Heart left ventricle (tissue), 16 donors: Measurements from ENCODE around the gene PTX4. TPM values are rescaled to one million over a fixed set of nuclear protein-coding genes. Genes with fewer than 3 reads are reported as not detected.

Source experiments
- ATAC-seq, 4 donors: fragments of 200-7000 bp; cut with Tn5 transposase; one replicate each; pipeline ENCODE4 v1.9.1; 2020 to 2022; ENCODE audit warnings: moderate library complexity in 4 of 4, mild to moderate bottlenecking in 3 of 4, moderate number of reproducible peaks in 1 of 4
- DNase-seq, 5 donors: peaks; one replicate each; pipeline ENCODE4 v3.0.0-alpha.2; 2020
- H3K27ac ChIP-seq, 12 donors: fragments of 200-600 bp; sonication (generic) in 4 of 12; one replicate each; pipeline versions ENCODE4 v1.5.0 to v1.8.0; 2016 to 2022; ENCODE audit warnings: mild to moderate bottlenecking in 2 of 12
- H3K27me3 ChIP-seq, 9 donors: fragments of 200-600 bp; sonication (generic) in 2 of 9; one replicate each; pipeline versions ENCODE4 v1.5.1 to v1.8.0; 2016 to 2022; ENCODE audit warnings: mild to moderate bottlenecking in 3 of 9
- H3K36me3 ChIP-seq, 9 donors: fragments of 200-600 bp; sonication (generic) in 2 of 9; one replicate each; pipeline versions ENCODE4 v1.5.0 to v1.8.0; 2018 to 2022; ENCODE audit warnings: mild to moderate bottlenecking in 2 of 9
- H3K4me1 ChIP-seq, 12 donors: fragments of 200-600 bp; sonication (generic) in 4 of 12; one replicate each; pipeline versions ENCODE4 v1.5.0 to v1.8.0; 2016 to 2022; ENCODE audit warnings: mild to moderate bottlenecking in 3 of 12
- H3K4me3 ChIP-seq, 12 donors: fragments of 200-600 bp; sonication (generic) in 4 of 12; one replicate each; pipeline versions ENCODE4 v1.5.0 to v1.8.0; 2017 to 2022; ENCODE audit warnings: mild to moderate bottlenecking in 9 of 12, moderate library complexity in 4 of 12
- H3K9me3 ChIP-seq, 12 donors: fragments of 200-600 bp; sonication (generic) in 4 of 12; one replicate each; pipeline versions ENCODE4 v1.5.0 to v1.8.0; 2016 to 2022; ENCODE audit warnings: mild to moderate bottlenecking in 1 of 12
- POLR2A ChIP-seq, 2 donors: fragments of 450-650 bp; IDR thresholded peaks; one replicate each; pipeline ENCODE4 v1.6.1; 2017; ENCODE audit warnings: antibody characterized with exemption in 2 of 2, mild to moderate bottlenecking in 2 of 2, moderate library complexity in 2 of 2
- WGBS, 4 donors: extraction: QIAGEN DNeasy Blood & Tissue Kit in 2 of 4; methylation state at CpG; one replicate each; pipeline versions ENCODE4 v1.1.5 to v1.1.7; 2013 to 2018; 5-methylcytosine and 5-hydroxymethylcytosine counted together
- intact Hi-C, 10 donors: fragments of 100-400 bp; cut with DNase I; formaldehyde crosslinking; loops; one replicate each; pipeline versions ENCODE4 v1.11.1 to v1.14.2; 2022
- polyA plus RNA-seq, 2 donors: library from polyadenylated mRNA; stranded (reverse); fragments of 200-250 nt; gene quantifications; one replicate each; pipeline ENCODE4 v1.2.3, GENCODE V29; 2013
- total RNA-seq, 9 donors: library from RNA; depleted of rRNA in 2 of 9; stranded (reverse); fragments of >200 nt in 2 of 9; fragmentation: NEBNext Ultra II Directional in 3 of 9; extraction: Animal tissue kit (Norgen Biotek cat#: 25700) in 3 of 9; gene quantifications; one replicate each; pipeline versions ENCODE4 v1.1.0 to v1.2.4, GENCODE V29; 2016 to 2023
- TF ChIP-seq, protein P1 (sequence below), 12 donors: fragments of 200-600 bp; sonication (generic) in 4 of 12; IDR thresholded peaks; one replicate each; pipeline versions ENCODE4 v1.5.0 to v1.8.0; 2018 to 2022; ENCODE audit warnings: antibody characterized with exemption in 12 of 12, mild to moderate bottlenecking in 5 of 12
- donor health status: ischemic (EF 13 %, LVEDD 7.1; RV severe dilation, severe dysfunction).
- donor health status: healthy with polysubstance abuse.
- donor health status: DM: no; HTN: yes; CAD: no.
- donor health status: DM: no; HTN: no; CAD: no.
- donor health status: ischemic (EF 25% LVEDD 6.9; RV normal size, moderate dysfunction).
- donor health status: ischemic (EF 25% LVEDD 5.7; RV mildly dilated, moderate dysfunction).
- donor health status: healthy.
- donor health status: DM: yes; HTN: yes; CAD: no.
- donor health status: ischemic (EF 35%, LVEDD 5.7; RV mildly dilated, moderate dysfunction).
- donor health status: nonischemic (EF 11% LVEDD 7.7; RV severe dilation, severe dysfunction).
- donor health status: DM: yes; HTN: yes; CAD: no.
- donor health status: PGD.
- donor health status: ischemic (EF 29% LVEDD 5.4; RV normal size, mild dysfunction).
- donor health status: nonischemic (EF 23%, LVEDD 6.1; RV moderate dilation, normal function).

The PTX4 gene
- total and polyA plus RNA-seq, 11 donors = 0.04 to 0.23 (median 0.20) TPM; not detected in 8

DNA sequence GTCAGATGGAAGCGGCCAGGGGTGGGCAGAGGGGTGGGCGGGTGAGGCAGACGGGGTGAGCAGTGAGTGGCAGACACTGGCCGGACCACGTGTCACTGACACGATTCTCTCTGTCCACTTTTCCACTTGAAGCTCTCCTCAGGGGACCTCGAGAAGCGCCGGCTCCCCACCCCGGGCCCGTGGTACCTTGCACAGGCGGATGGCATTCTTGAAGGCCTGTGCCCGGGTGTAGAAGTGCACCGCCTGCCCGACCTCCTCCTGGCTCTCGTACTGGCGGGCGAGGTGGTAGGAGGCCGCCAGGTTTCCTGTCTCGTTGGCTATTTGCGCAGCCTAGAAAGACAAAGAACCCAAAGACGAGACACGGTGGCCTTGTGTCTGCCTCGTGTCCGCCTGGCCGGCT lies 35.6 kb upstream of the PTX4 start:
- TF ChIP-seq, protein P1, sequence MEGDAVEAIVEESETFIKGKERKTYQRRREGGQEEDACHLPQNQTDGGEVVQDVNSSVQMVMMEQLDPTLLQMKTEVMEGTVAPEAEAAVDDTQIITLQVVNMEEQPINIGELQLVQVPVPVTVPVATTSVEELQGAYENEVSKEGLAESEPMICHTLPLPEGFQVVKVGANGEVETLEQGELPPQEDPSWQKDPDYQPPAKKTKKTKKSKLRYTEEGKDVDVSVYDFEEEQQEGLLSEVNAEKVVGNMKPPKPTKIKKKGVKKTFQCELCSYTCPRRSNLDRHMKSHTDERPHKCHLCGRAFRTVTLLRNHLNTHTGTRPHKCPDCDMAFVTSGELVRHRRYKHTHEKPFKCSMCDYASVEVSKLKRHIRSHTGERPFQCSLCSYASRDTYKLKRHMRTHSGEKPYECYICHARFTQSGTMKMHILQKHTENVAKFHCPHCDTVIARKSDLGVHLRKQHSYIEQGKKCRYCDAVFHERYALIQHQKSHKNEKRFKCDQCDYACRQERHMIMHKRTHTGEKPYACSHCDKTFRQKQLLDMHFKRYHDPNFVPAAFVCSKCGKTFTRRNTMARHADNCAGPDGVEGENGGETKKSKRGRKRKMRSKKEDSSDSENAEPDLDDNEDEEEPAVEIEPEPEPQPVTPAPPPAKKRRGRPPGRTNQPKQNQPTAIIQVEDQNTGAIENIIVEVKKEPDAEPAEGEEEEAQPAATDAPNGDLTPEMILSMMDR (IDR thresholded peaks at IDR 0.05) = no peak
- TF ChIP-seq POLR2A (IDR thresholded peaks at IDR 0.05) = no peak
- 91 to 94% (median 93%) methylated on average over 25 to 26 of the region's 26 CpGs for WGBS, 4 donors
- intact Hi-C loops = loop anchor here in 1 of 10 donors (1.0 kb wide), 1 partner anchor 24 kb away; no protein-coding TSS in a partner anchor
- no peaks in the 10 kb centered on the region for H3K9me3 ChIP-seq
- H3K4me1 ChIP-seq = peaks cover 6 to 28% (median 22%) of the 10 kb centered on the region in 12 donors
- H3K36me3 ChIP-seq = peaks cover 0 to 23% (median 8%) of the 10 kb centered on the region in 9 donors
- H3K27ac ChIP-seq = no peak overlapping the region
- no peak overlapping the region for H3K4me3 ChIP-seq
- ATAC-seq = no peak
- no peaks in the 10 kb centered on the region for H3K27me3 ChIP-seq
- DNase-seq = no peak

DNA sequence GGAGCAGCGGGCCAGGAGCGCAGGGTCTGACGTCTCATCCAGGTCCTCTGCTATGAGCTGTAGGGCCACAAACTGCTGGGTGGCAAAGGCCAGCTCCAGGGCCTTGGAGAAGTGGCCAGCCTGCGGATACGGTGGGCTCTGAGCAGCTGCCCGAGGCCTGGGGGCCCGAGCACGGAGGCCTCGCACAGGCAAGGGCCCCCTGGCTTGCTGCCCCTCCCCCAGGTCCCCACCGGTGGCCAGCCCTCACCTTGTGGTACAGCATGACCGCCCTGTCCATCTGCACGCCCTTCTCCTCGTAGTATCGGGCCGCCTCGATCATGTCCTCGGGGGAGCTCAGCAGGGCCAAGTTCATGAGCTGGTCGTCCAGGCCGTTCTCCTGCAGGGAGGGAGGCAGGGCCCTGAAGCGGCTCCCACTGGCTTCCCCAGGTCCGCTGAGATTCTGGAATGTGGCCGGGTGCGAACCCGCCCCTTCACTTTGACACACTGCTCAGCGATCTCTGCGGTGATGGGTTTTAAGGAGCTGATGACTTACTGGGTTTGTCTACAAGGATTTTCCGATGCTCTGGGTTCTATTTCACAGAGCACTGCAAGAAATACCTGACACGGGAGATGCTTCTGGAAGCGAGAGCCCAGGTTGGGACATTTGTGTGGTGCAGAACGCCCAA lies 35.0 kb upstream of the PTX4 start:
- Histone ChIP-seq H3K27me3 (no peaks in the 10 kb centered on the region), H3K27ac (no peak overlapping the region), H3K4me1 (peaks cover 6 to 22% (median 18%) of the 10 kb centered on the region in 12 donors), H3K4me3 (no peak overlapping the region), H3K9me3 (no peaks in the 10 kb centered on the region), H3K36me3 (peaks cover 0 to 27% (median 8%) of the 10 kb centered on the region in 9 donors)
- ATAC-seq (no peak), DNase-seq (no peak)
- WGBS, 4 donors = 89 to 95% (median 92%) methylated on average over 19 to 30 of the region's 30 CpGs
- TF ChIP-seq, protein P1 (IDR thresholded peaks at IDR 0.05) = no peak
- TF ChIP-seq POLR2A (IDR thresholded peaks at IDR 0.05) = no peak
- intact Hi-C loops = loop anchor here in 1 of 10 donors (1.0 kb wide), 1 partner anchor 23 kb away; no protein-coding TSS in a partner anchor

DNA sequence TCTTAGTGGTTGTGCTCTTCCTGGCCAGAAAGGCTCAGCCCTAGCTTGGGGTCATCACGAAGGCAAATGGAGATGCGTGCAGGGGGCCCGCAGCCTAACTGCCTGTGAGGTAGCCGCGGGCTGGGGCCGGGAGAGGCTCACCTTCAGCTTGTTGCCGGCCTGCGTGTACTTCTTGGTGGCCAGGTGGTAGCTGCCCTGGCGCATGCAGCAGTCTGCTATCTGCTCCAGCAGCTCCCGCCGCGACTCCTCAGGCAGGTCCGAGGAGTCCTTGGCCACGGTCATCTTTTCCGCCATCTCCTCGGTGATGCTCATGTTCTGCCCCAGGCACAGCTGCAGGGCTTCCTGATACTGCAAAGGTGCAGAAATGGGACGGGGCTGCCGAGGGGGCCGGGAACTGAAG lies 31.7 kb upstream of the PTX4 start:
- H3K4me3 ChIP-seq = no peak overlapping the region
- H3K9me3 ChIP-seq = peaks cover 0 to 2% (median 0%) of the 10 kb centered on the region in 12 donors
- no peak for DNase-seq
- ATAC-seq = no peak
- no peak overlapping the region for H3K27ac ChIP-seq
- TF ChIP-seq, protein P1 (IDR thresholded peaks at IDR 0.05) = no peak
- TF ChIP-seq POLR2A (IDR thresholded peaks at IDR 0.05) = no peak
- intact Hi-C loops = no loop called here
- H3K27me3 ChIP-seq = no peaks in the 10 kb centered on the region
- peaks cover 0 to 27% (median 8%) of the 10 kb centered on the region in 9 donors for H3K36me3 ChIP-seq
- no peaks in the 10 kb centered on the region for H3K4me1 ChIP-seq
- 94 to 97% (median 95%) methylated on average over 16 to 19 of the region's 19 CpGs for WGBS, 4 donors

DNA sequence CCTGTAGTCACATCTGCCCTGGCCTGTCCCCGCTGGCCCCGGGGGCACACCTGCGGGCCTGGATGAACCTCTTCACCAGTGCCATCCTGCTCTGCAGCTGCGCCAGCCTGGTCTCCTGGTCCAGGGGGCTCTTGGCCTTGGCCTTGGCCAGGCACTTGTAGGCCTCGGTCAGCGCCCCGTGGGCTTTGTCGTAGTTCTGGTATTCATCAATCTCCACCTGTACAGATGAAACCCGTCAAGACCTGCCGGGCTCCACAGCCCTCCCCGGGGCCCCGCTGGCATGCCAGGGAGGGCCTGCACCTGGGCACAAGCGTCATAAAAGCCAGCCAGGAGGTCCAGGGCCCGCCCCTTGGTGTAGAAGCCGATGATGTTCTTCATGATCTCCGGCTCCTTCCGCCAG lies 31.1 kb upstream of the PTX4 start:
- H3K27me3 ChIP-seq = no peaks in the 10 kb centered on the region
- intact Hi-C loops = no loop called here
- H3K36me3 ChIP-seq = peaks cover 0 to 27% (median 8%) of the 10 kb centered on the region in 9 donors
- peaks cover 0 to 8% (median under 1%) of the 10 kb centered on the region in 12 donors for H3K9me3 ChIP-seq
- peak in 1 of 4 donors; percentile 5 for ATAC-seq
- DNase-seq = no peak
- H3K27ac ChIP-seq = no peak overlapping the region
- H3K4me3 ChIP-seq = no peak overlapping the region
- no peaks in the 10 kb centered on the region for H3K4me1 ChIP-seq
- no peak for TF ChIP-seq POLR2A (IDR thresholded peaks at IDR 0.05)
- TF ChIP-seq, protein P1 (IDR thresholded peaks at IDR 0.05) = no peak
- WGBS, 4 donors = 86 to 88% (median 87%) methylated on average over 13 to 17 of the region's 17 CpGs
